Measurements from ENCODE around the gene PMVK. TPM values are rescaled to one million over a fixed set of nuclear protein-coding genes. Genes with fewer than 3 reads are reported as not detected.

Gene PMVK
- total RNA-seq, 1 experiment from 2014 or later: 26.3 TPM

GRCh38 chr1:154966111-154966510, 29.6 kb upstream of the PMVK start:
- H3K9ac ChIP-seq (ENCODE audit: extremely low read depth, insufficient read length, low read length): no peak overlapping the region
- H3K4me2 ChIP-seq (ENCODE audit: insufficient read depth, insufficient read length, low read length): no peak overlapping the region
- H3K27me3 ChIP-seq (ENCODE audit: insufficient read depth, low read length): no peaks in the 10 kb centered on the region
- H3K4me1 Mint-ChIP-seq: peaks cover 41 to 42% of the 10 kb centered on the region in 2 experiments
- no peak overlapping the region for H3K4ac ChIP-seq (ENCODE audit: low read depth, low read length)
- H3T11ph ChIP-seq (ENCODE audit: low read length): no peak overlapping the region
- H3K18ac ChIP-seq (ENCODE audit: insufficient read length, low read depth, low read length): no peak overlapping the region
- no peak overlapping the region for H2AFZ ChIP-seq (ENCODE audit: low read length)
- WGBS (ENCODE audit: extremely low coverage, insufficient read length, low lambda C conversion rate): no CpG with 5 or more reads among the region's 7 CpGs
- H4K20me1 ChIP-seq (ENCODE audit: control insufficient read depth, insufficient read depth, insufficient read length): peaks cover 2% of the 10 kb centered on the region
- H3K36me3 Mint-ChIP-seq (ENCODE audit: insufficient read depth in 1 of 3, low read depth in 3 of 3): peaks cover 42 to 72% (median 55%) of the 10 kb centered on the region in 3 experiments
- H3K27ac Mint-ChIP-seq: no peak overlapping the region
- no peak overlapping the region for H2BK20ac ChIP-seq (ENCODE audit: low read depth, low read length, poor library complexity, severe bottlenecking)
- H4K8ac ChIP-seq (replicated peaks; ENCODE audit: insufficient read length, low read depth, low read length): no peak overlapping the region
- peaks cover 19% of the 10 kb centered on the region for H3K23me2 ChIP-seq (ENCODE audit: insufficient read length, low read depth, low read length, poor library complexity, severe bottlenecking)
- no peak overlapping the region for H3K56ac ChIP-seq (ENCODE audit: insufficient read length, low read depth, low read length)
- no peaks in the 10 kb centered on the region for H3K9me3 ChIP-seq (ENCODE audit: control insufficient read depth, low read depth, low read length)
- no peaks in the 10 kb centered on the region; the same call in 1 of the 2 replicates for H3K4me1 ChIP-seq (ENCODE audit: insufficient read depth, low read length)
- no peak overlapping the region for H3K4me3 Mint-ChIP-seq
- no peak overlapping the region for H2BK15ac ChIP-seq (ENCODE audit: low read depth, low read length)
- peaks cover 10% of the 10 kb centered on the region; the same call in 1 of the 2 replicates for H3K79me2 ChIP-seq (ENCODE audit: insufficient read depth, low read length)
- no peak overlapping the region for H3K23ac ChIP-seq (ENCODE audit: insufficient read length, low read depth, low read length)
- H4K5ac ChIP-seq (ENCODE audit: insufficient read length, low read depth, low read length): no peak overlapping the region
- DNase-seq: no peak
- no peak overlapping the region for H2AK5ac ChIP-seq (ENCODE audit: insufficient read length, low read length)
- no peak overlapping the region for H2BK5ac ChIP-seq (ENCODE audit: insufficient read length, low read length)
- no peak overlapping the region for H2BK12ac ChIP-seq (ENCODE audit: insufficient read length, low read depth, low read length)
- peaks cover 7% of the 10 kb centered on the region for H3K79me1 ChIP-seq (ENCODE audit: insufficient read depth, low read depth, low read length, poor library complexity, severe bottlenecking)
- no peak overlapping the region for H3K27ac ChIP-seq (ENCODE audit: insufficient read length, low read depth, low read length)
- no peaks in the 10 kb centered on the region for H3K27me3 Mint-ChIP-seq (ENCODE audit: low read depth)
- H2BK120ac ChIP-seq (ENCODE audit: low read depth, low read length, poor library complexity, severe bottlenecking): no peak overlapping the region
- no peaks in the 10 kb centered on the region for H3K9me3 Mint-ChIP-seq
- TF ChIP-seq CTCF (conservative IDR thresholded peaks at IDR 0.05): no peak
- H4K91ac ChIP-seq (ENCODE audit: insufficient read length, low read depth, low read length): no peak overlapping the region
- H3K14ac ChIP-seq (ENCODE audit: insufficient read depth, low read length): no peak overlapping the region

Data from H9 (cell line).